Measurements from ENCODE around the gene DDI2. TPM values are rescaled to one million over a fixed set of nuclear protein-coding genes. Genes with fewer than 3 reads are reported as not detected.

Gene DDI2
- total and polyA plus RNA-seq, 10 of the 15 experiments (the other 5 are each of a cell fraction or from before 2014, with no cell fraction given), result 3.3 to 33.1 (median 11.6) TPM

- in situ Hi-C loops (cut with MboI) (no loop called here), intact Hi-C loops (cut with micrococcal nuclease; ENCODE audit: unreplicated experiment) (no loop called here)
- no peaks in the 10 kb centered on the region for H3K27me3 ChIP-seq (replicated peaks in 1 of 2; ENCODE audit: control insufficient read depth in 2 of 2, insufficient read depth in 2 of 2, low read length in 1 of 2)
- SMC1A ChIA-PET (ENCODE audit: uncharacterized antibody, unreplicated experiment), result interaction anchor here (0.6 to 2.7 kb wide), 10 partner anchors 9 to 79 kb away, joined by 3 to 10 read pairs (median 3); no protein-coding TSS in a partner anchor
- TF ChIP-seq E4F1 (IDR thresholded peaks at IDR 0.05; ENCODE audit: borderline replicate concordance, partially characterized antibody), result no peak
- TF ChIP-seq YY1 (IDR thresholded peaks at IDR 0.05; ENCODE audit: low read depth, low read length), result peak; percentile 51; the same call in 1 of the 2 replicates
- peaks cover 19% of the 10 kb centered on the region for H3K4me1 ChIP-seq (ENCODE audit: control insufficient read depth, insufficient read depth, low read length)
- no peaks in the 10 kb centered on the region for H3K36me3 ChIP-seq (ENCODE audit: control insufficient read depth in 2 of 2, insufficient read depth in 2 of 2, low read length in 1 of 2)
- H3K4me3 ChIP-seq, result no peak overlapping the region
- CTCF ChIA-PET, result interaction anchor here (0.9 to 2.2 kb wide), 3 partner anchors 7 to 212 kb away, joined by 3 to 9 read pairs (median 6); no protein-coding TSS in a partner anchor
- peak overlapping the region; percentile 68 for H2AFZ ChIP-seq (ENCODE audit: control insufficient read depth, low read depth, low read length)
- ATAC-seq (peak; percentile 70), FAIRE-seq (peak; percentile 89), DNase-seq (ENCODE audit: low read depth, low spot score) (peak; percentile 41)
- H3K9me3 ChIP-seq (replicated peaks; ENCODE audit: control insufficient read depth, insufficient read depth, low read length), result no peaks in the 10 kb centered on the region
- POLR2A ChIA-PET, result interaction anchor here (0.6 to 1.4 kb wide), 5 partner anchors 12 to 54 kb away, joined by 3 to 7 read pairs (median 4); no protein-coding TSS in a partner anchor
- no peaks in the 10 kb centered on the region for H4K20me1 ChIP-seq (ENCODE audit: control insufficient read depth, insufficient read depth)
- H3K9ac ChIP-seq (ENCODE audit: control insufficient read depth, insufficient read depth, low read length), result peak overlapping the region; percentile 67
- peak overlapping the region; percentile 75 for H3K27ac ChIP-seq (ENCODE audit: control insufficient read depth, insufficient read depth)
- RAD21 ChIA-PET (ENCODE audit: unreplicated experiment), result interaction anchor here (1.3 kb wide), 1 partner anchor 114 kb away, joined by 3 read pairs; no protein-coding TSS in a partner anchor
- H3K4me2 ChIP-seq (ENCODE audit: control insufficient read depth, insufficient read depth), result peak overlapping the region; percentile 85
- H3K79me2 ChIP-seq (ENCODE audit: control insufficient read depth, insufficient read depth, low read length), result no peaks in the 10 kb centered on the region
- BruUV-seq (replicated peaks), result no TSS peak
Measured at GRCh38 chr1:15579683-15580047, 37.6 kb upstream of the DDI2 start.

GRCh38 chr1:15583016-15583706 is 34.1 kb upstream of the DDI2 start:
- SMC1A ChIA-PET (ENCODE audit: uncharacterized antibody, unreplicated experiment), result interaction anchor here (1.8 to 2.6 kb wide), 2 partner anchors 12 to 44 kb away, joined by 3 to 14 read pairs; no protein-coding TSS in a partner anchor
- FAIRE-seq, result no peak
- intact Hi-C loops (cut with micrococcal nuclease; ENCODE audit: unreplicated experiment), result no loop called here
- TF ChIP-seq MLLT1 (IDR thresholded peaks at IDR 0.05) (peak; percentile 78), HCFC1 (IDR thresholded peaks at IDR 0.05; ENCODE audit: low read length) (no peak), USF1 (IDR thresholded peaks at IDR 0.05; ENCODE audit: borderline replicate concordance, extremely low read length, insufficient read depth, low read depth, low read length) (no peak), BCL3 (IDR thresholded peaks at IDR 0.05; ENCODE audit: borderline replicate concordance, insufficient read depth, low read depth, low read length, poor library complexity, severe bottlenecking) (no peak), MAX (IDR thresholded peaks at IDR 0.05; ENCODE audit: low read depth, low read length) (no peak)

More at GRCh38 chr1:15583016-15583706, 34.1 kb upstream of the DDI2 start:
- RAD21 ChIA-PET (ENCODE audit: unreplicated experiment), result no interaction called here
- no TSS peak for BruUV-seq (replicated peaks)
- Histone ChIP-seq H3K9ac (ENCODE audit: control insufficient read depth, insufficient read depth, low read length) (no peak overlapping the region), H2AFZ (ENCODE audit: control insufficient read depth, low read depth, low read length) (no peak overlapping the region), H3K79me2 (ENCODE audit: control insufficient read depth, insufficient read depth, low read length) (no peaks in the 10 kb centered on the region), H3K4me2 (ENCODE audit: control insufficient read depth, insufficient read depth) (no peak overlapping the region), H3K9me3 (replicated peaks; ENCODE audit: control insufficient read depth, insufficient read depth, low read length) (no peaks in the 10 kb centered on the region; the same call in 2 of the 3 replicates), H3K36me3 (ENCODE audit: control insufficient read depth in 2 of 2, insufficient read depth in 2 of 2, low read length in 1 of 2) (no peaks in the 10 kb centered on the region), H4K20me1 (ENCODE audit: control insufficient read depth, insufficient read depth) (no peaks in the 10 kb centered on the region), H3K4me1 (ENCODE audit: control insufficient read depth, insufficient read depth, low read length) (peaks cover 19% of the 10 kb centered on the region), H3K4me3 (no peak overlapping the region), H3K27me3 (replicated peaks in 1 of 2; ENCODE audit: control insufficient read depth in 2 of 2, insufficient read depth in 2 of 2, low read length in 1 of 2) (no peaks in the 10 kb centered on the region), H3K27ac (ENCODE audit: control insufficient read depth, insufficient read depth) (no peak overlapping the region)
- WGBS (ENCODE audit: insufficient coverage, insufficient replicate concordance, low lambda C conversion rate, missing lambda C conversion rate), result 87% methylated on average over 18 of the region's 18 CpGs
- in situ Hi-C loops (cut with MboI), result no loop called here
- CTCF ChIA-PET, result interaction anchor here (1.1 kb wide), 1 partner anchor 53 kb away, joined by 3 read pairs; no protein-coding TSS in a partner anchor
- POLR2A ChIA-PET, result no interaction called here
- DNase-seq (ENCODE audit: low read depth, low spot score) (no peak), ATAC-seq (no peak)

All from GM12878 (cell line).